IMR-90 (cell line): Measurements from ENCODE around the gene SV2B.

ENCODE experiments used
- FOS ChIP-seq: fragments of 150-350 bp; IDR thresholded peaks from 2 replicates; pipeline ENCODE4 v1.6.1; 2016; ENCODE audit warnings: low read depth, low read length
- MXI1 ChIP-seq: IDR thresholded peaks from 2 replicates; pipeline ENCODE4 v1.6.1; 2012; ENCODE audit warnings: low read depth, mild to moderate bottlenecking, low read length, moderate library complexity, borderline replicate concordance
- NFE2L2 ChIP-seq: fragments of 150-350 bp; IDR thresholded peaks from 2 replicates; pipeline ENCODE4 v1.6.1; 2016; ENCODE audit warnings: low read depth, mild to moderate bottlenecking, low read length
- POLR2A ChIP-seq: IDR thresholded peaks from 2 replicates; pipeline ENCODE4 v1.6.1; 2012; ENCODE audit warnings: mild to moderate bottlenecking, low read depth, low read length
- RAD21 ChIP-seq: IDR thresholded peaks from 2 replicates; pipeline ENCODE4 v1.6.1; 2012; ENCODE audit warnings: low read length, improper control_type of control experiment
- RCOR1 ChIP-seq: IDR thresholded peaks from 2 replicates; pipeline ENCODE4 v1.6.1; 2012; ENCODE audit warnings: mild to moderate bottlenecking, low read length, improper control_type of control experiment; ENCODE audit not compliant: insufficient replicate concordance
- RFX5 ChIP-seq: IDR thresholded peaks from 2 replicates; pipeline ENCODE4 v1.8.0; 2012; ENCODE audit warnings: low read depth, mild to moderate bottlenecking, low read length, moderate library complexity
- SMC3 ChIP-seq: fragments of 150-350 bp; IDR thresholded peaks from 2 replicates; pipeline ENCODE4 v1.6.1; 2016; ENCODE audit warnings: low read depth, mild to moderate bottlenecking, antibody characterized with exemption, low read length, moderate library complexity
- TF ChIP-seq, protein P1 (sequence below): conservative IDR thresholded peaks from 2 replicates; pipeline ENCODE4 v1.5.1; 2012; ENCODE audit warnings: mild to moderate bottlenecking, low read depth, low read length, improper control_type of control experiment
- TF ChIP-seq, protein P2 (sequence below): fragments of 150-350 bp; IDR thresholded peaks from 2 replicates; pipeline ENCODE4 v1.6.1; 2016; ENCODE audit warnings: low read depth, mild to moderate bottlenecking, low read length, moderate library complexity, borderline replicate concordance
- TF ChIP-seq, protein P3 (sequence below): fragments of 150-350 bp; IDR thresholded peaks from 2 replicates; pipeline ENCODE4 v1.6.1; 2017; ENCODE audit warnings: mild to moderate bottlenecking, antibody characterized with exemption, low read length, low read depth

- no peak for TF ChIP-seq SMC3
- TF ChIP-seq, protein P1, sequence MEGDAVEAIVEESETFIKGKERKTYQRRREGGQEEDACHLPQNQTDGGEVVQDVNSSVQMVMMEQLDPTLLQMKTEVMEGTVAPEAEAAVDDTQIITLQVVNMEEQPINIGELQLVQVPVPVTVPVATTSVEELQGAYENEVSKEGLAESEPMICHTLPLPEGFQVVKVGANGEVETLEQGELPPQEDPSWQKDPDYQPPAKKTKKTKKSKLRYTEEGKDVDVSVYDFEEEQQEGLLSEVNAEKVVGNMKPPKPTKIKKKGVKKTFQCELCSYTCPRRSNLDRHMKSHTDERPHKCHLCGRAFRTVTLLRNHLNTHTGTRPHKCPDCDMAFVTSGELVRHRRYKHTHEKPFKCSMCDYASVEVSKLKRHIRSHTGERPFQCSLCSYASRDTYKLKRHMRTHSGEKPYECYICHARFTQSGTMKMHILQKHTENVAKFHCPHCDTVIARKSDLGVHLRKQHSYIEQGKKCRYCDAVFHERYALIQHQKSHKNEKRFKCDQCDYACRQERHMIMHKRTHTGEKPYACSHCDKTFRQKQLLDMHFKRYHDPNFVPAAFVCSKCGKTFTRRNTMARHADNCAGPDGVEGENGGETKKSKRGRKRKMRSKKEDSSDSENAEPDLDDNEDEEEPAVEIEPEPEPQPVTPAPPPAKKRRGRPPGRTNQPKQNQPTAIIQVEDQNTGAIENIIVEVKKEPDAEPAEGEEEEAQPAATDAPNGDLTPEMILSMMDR, result no peak
- TF ChIP-seq RCOR1, result no peak
- TF ChIP-seq NFE2L2, result no peak
- no peak for TF ChIP-seq FOS
- no peak for TF ChIP-seq MXI1
- TF ChIP-seq RAD21, result no peak
- TF ChIP-seq, protein P2, sequence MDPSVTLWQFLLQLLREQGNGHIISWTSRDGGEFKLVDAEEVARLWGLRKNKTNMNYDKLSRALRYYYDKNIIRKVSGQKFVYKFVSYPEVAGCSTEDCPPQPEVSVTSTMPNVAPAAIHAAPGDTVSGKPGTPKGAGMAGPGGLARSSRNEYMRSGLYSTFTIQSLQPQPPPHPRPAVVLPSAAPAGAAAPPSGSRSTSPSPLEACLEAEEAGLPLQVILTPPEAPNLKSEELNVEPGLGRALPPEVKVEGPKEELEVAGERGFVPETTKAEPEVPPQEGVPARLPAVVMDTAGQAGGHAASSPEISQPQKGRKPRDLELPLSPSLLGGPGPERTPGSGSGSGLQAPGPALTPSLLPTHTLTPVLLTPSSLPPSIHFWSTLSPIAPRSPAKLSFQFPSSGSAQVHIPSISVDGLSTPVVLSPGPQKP, result no peak
- TF ChIP-seq POLR2A, result no peak
- TF ChIP-seq, protein P3, sequence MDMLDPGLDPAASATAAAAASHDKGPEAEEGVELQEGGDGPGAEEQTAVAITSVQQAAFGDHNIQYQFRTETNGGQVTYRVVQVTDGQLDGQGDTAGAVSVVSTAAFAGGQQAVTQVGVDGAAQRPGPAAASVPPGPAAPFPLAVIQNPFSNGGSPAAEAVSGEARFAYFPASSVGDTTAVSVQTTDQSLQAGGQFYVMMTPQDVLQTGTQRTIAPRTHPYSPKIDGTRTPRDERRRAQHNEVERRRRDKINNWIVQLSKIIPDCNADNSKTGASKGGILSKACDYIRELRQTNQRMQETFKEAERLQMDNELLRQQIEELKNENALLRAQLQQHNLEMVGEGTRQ, result no peak
- no peak for TF ChIP-seq RFX5
These were observed 143.8 kb downstream of the SV2B start for GRCh38 chr15:91243826-91244225.
